ENCODE data around the gene NAP1L1.

The NAP1L1 gene

DNA sequence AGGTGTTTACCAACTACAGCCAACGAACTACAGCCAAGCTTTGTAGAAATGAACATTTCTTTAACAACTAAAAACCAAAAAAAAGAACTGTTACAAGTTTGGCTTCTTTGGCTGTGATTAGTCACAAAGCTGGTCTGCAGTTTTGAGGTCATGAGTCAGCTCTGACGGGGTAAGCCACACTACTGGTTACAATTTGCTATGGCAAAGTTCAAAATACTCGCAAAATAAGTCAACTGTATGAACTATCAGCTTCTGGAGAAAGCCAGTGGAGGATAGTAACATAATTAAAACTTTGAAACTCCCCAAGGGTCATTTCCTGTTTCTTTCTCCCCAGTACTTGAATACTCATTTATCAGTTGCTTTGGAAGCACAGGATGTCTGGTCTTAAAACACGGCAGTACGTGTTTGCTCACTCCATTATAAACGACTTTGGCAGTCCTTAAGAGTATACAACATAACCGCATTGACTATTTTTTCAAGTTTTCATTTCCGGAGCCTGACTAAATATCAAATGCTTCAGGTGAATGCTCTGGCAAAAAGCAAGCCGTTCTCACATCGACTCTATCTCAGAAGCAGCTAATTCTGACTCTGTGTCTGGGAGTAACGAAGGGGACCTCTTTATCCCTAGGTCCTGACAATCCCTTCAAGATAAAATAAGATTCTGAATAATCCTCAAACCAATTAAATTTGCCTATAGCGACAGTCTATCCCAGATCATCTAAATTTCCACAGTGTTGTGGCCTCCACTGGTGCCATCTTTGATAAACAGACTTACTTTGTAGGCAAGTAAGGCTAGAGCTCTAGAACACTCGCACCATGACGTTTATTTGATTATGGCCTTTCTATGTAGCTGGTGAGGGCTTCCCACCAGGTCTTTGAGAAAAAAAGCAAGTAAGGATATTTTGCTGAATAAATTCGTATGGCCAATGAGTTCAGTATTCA lies 63.5 kb downstream of the NAP1L1 start:
- DNase-seq (ENCODE audit: low spot score): no peak

DNA sequence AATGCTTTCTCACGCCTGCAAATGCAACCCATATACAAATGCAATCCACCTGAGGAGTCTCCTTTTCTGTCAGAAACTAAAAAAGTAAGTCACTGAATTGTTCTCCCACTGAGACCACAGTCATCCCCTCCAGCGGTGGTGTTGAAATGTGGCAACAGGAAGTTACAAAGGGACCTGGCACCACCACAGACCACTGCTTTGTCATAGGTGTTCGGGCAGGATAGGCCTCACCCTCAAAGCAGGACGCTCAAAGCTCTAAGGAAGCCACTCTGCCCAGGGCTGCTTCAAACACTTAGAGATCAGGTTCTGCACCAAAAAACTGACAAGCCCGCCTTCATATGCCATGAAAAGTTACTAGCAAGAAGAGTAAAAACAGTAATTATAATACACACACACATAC lies 64.2 kb downstream of the NAP1L1 start:
- no peak for DNase-seq (ENCODE audit: low spot score)

- DNase-seq (ENCODE audit: low spot score): no peak
Measured at GRCh38 chr12:76018672-76019071, 65.8 kb downstream of the NAP1L1 start.

GRCh38 chr12:76018111-76018510 lies 66.4 kb downstream of the NAP1L1 start:
- DNase-seq (ENCODE audit: low spot score): no peak

- DNase-seq (ENCODE audit: low spot score): no peak
Measured at GRCh38 chr12:76014007-76014406, 70.5 kb downstream of the NAP1L1 start.

GRCh38 chr12:76013603-76014002 lies 70.9 kb downstream of the NAP1L1 start:
- DNase-seq (ENCODE audit: low spot score): no peak

DNA sequence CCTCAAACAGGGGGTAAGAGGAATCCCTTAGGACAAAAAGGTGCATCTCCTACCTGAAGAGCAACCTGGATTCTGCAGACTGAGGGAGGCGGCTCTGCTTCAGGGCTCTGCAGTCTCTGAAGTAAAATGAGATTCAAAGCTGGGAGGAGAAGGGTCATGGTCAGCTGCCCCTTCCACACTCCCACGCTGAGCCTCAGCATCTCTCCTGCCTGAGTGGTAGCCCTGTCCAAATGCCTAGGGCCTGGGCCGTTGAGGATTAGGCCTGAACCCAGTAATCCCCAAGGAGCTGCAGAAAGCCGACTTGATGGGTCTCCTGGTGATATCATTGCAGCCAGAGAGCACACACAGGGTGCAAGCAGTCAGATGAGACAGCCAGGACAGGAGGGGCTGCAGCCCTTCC lies 71.8 kb downstream of the NAP1L1 start:
- DNase-seq (ENCODE audit: low spot score): no peak

GRCh38 chr12:76010732-76011458 lies 73.6 kb downstream of the NAP1L1 start:
- no peak for DNase-seq (ENCODE audit: low spot score)

DNA sequence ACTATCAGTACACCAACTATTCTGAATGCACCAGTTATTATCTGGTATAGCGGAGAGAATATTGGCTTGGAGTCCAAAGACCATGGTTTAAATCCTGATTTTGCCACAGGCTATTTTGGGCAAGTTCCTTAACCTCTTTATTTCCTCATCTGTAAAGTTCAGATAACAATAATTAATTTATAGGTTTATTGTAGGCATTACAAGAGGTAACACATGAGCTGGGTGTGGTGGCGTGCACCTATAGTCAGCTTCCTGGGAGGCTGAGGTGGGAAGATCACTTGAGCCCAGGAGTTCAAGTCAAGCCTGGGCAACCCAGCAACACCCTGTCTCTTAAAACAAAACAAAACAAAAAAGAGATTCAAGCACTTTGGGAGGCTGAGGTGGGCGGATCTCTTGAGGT lies 76.1 kb downstream of the NAP1L1 start:
- DNase-seq (ENCODE audit: low spot score): no peak

GRCh38 chr12:76007640-76008039 lies 76.8 kb downstream of the NAP1L1 start:
- no peak for DNase-seq (ENCODE audit: low spot score)

DNA sequence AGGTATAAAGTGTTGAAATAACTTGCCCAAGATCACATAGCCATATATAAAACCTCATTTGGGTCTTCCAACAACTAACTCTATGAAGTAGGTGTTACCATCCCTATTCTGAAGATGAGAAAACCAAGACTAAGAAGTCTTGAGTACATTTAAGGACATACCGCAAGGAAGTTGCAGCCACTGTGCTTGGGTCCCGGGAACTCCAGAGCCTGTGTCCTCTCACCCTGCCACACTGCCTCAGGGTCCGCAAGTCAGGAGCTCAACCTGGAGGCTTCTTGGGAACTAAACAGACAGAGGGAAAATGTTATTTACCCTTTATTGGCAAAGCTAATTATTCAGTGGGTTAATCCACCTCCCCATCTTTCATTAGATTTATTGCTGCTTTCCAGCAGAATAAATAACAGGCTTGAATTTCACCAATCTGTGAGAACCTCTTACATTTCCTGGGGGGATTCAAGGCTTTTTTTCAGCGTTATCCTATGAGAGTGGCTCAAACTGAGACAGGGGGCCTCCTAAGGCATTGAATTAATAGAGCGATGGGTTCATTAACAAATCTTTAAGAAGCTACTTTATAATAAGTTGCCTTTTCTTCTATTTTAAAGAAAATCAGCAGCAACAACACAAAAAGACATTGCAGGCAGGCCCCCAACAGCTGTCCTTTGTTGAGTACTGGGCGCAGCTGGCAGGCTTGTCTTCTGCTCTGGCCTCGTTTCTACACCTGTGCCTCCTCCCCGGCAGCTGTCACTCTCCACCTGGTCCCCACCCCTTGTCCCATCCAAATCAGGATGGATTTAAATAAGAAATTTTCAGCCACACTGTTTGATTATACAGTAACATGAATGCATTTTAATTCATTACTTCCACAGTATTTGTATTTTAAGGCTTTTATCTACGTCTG lies 78.2 kb downstream of the NAP1L1 start:
- no peak for DNase-seq (ENCODE audit: low spot score)

DNA sequence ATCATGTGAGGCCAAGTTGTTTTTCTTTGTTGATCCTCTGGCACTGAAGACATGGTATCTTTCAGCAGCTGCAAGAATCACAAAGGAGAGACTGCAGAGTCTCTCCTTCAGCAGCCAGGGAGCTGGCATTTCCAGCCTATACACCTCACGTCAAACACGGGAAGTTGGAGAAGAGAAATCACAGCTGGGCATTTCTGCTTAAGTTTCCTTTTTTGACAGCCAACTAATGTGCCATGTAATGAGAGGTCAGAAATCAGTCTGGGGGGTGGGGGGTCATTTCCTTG lies 81.2 kb downstream of the NAP1L1 start:
- DNase-seq (ENCODE audit: low spot score): no peak

GRCh38 chr12:76002598-76003354 lies 81.7 kb downstream of the NAP1L1 start:
- no peak for DNase-seq (ENCODE audit: low spot score)

- DNase-seq (ENCODE audit: low spot score): no peak
Measured at GRCh38 chr12:75998292-75999063, 86.0 kb downstream of the NAP1L1 start.

GRCh38 chr12:75997658-75998057 lies 86.8 kb downstream of the NAP1L1 start:
- no peak for DNase-seq (ENCODE audit: low spot score)

GRCh38 chr12:75996861-75997447 lies 87.5 kb downstream of the NAP1L1 start:
- DNase-seq (ENCODE audit: low spot score): no peak

DNA sequence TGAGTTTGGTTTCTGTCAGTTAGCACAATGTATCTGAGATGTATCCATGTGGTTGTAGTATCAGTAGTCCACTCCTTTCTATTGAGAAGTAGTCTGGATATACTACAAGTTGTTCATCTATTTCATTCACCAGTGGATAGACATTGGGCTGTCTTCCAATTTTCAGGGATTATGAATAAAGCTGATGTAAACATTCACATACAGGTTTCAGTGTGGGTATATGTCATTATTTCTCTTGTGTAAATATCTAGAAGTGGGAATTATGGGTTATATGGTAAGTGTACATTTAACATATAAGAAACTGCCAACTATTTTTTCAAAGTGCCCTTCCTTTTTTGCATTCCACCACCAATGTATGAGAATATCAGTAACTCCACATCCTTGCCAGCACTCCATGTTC lies 88.8 kb downstream of the NAP1L1 start:
- DNase-seq (ENCODE audit: low spot score): no peak

- DNase-seq (ENCODE audit: low spot score): no peak
Measured at GRCh38 chr12:75994069-75994740, 90.3 kb downstream of the NAP1L1 start.

DNA sequence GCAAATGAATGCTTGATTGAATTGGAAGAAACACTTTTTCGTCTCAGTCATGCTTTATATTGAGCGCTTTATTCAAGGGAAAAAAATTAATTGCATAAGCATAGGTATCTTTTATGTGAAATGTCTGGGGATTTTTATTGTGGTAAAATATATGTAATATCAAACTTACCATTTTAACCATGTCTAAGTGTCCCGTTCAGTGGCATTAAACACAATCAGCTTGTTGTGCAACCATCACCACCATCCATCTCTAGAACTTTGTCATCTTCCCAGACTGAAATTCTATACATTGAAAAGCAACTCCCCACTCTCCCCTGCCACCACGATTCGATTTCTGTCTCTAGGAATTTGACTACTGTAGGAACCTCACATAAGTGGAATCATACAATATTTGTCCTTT lies 92.7 kb downstream of the NAP1L1 start:
- DNase-seq (ENCODE audit: low spot score): no peak

Measured in ecto neural progenitor cell (in vitro differentiated cells).